HG03196 (cell line): ENCODE data around the gene ZCCHC24.

ENCODE experiments used
- ATAC-seq: cut with Tn5 transposase; IDR thresholded peaks from one replicate; pipeline ENCODE4 v1.9.1; 2021; ENCODE audit not compliant: unreplicated experiment

Gene ZCCHC24

GRCh38 chr10:79400146-79401004 lies 45.0 kb downstream of the ZCCHC24 start:
- ATAC-seq: peak; percentile 62

DNA sequence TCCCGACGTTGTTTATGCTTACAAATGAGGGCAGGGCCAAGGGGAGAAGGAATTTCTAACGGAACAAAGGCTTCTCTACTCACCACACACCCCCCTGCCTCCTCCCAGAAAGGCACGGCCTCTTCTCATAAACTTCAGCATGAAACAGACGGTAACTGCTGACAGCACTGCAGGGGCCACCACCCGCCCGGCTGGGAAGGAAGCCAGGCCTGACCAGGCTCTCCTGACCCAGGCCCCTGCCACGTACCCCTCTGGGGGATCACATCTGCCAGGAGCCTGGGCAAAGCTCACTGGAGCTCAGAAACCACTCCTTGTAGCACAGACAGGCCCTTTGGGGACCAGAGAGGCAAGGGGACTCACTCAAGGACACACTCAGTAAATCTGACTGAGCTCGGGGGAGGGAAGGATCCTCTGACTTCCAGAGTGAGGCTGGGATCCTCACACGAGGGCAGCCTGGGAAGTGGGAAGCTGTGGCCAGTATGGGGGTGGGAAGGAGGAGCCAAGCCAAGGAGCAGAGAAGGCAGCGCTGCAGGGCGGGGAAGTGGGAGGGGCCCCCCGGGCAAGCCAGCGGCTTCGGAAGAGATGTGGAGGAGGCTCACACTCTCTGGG lies 46.1 kb downstream of the ZCCHC24 start:
- ATAC-seq: no peak

- no peak for ATAC-seq
Measured at GRCh38 chr10:79398642-79399041, 46.8 kb downstream of the ZCCHC24 start.

GRCh38 chr10:79397575-79398303 lies 47.7 kb downstream of the ZCCHC24 start:
- no peak for ATAC-seq

GRCh38 chr10:79397051-79397450 lies 48.4 kb downstream of the ZCCHC24 start:
- ATAC-seq: no peak

- ATAC-seq: no peak
Measured at GRCh38 chr10:79396520-79396919, 48.9 kb downstream of the ZCCHC24 start.

DNA sequence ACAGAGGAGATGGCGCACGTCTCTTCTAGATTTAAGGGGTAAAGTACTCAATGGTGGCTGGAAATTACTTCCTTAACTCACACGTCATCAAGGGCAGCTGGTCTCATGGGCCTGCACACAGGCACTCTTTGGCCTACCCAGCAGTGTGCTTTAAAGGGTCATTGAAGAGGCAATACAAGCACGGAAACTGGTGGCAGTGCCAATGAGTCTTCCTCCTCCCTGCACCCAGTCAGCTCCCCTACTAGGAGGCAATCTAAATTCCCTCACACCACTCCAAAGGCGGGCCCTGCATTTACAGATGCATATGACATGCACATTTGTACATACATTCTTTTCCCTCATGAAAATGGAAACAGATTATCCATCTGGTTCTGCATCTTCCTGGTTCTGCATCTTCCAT lies 50.8 kb downstream of the ZCCHC24 start:
- no peak for ATAC-seq

DNA sequence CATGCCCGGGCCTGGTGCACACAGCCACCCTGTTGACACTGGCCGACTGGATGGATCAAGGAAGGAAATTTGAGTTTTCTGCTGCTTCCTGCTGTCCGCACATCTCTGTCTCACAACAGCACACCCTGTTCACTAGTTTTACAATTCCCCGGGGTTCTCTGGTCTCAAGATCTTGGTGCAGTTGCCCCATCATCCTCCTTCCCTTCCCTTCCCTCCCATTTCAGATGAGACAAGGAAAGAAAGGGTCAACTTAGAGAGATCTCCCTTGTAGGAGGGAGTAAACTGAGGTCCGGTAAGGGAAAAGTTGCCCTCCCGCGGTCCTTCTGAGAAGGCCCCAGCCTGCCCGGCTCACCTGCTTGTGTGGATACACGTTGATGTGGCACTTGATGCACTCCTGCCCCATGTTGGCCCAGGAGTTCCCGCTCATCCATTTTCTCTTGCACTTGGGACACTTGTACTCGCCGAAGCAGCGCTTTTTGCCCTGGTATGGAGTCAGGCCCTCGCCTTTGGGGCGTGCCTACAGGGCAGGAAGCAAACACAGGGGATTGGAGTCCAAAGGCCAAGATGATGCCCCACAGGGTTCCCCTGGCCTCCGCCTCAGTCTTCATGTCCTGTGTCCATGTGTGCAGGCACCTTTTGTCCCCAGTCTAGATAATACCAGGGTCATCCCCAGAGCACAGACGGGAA lies 51.4 kb downstream of the ZCCHC24 start:
- no peak for ATAC-seq

GRCh38 chr10:79393221-79393923 lies 52.1 kb downstream of the ZCCHC24 start:
- ATAC-seq: no peak

DNA sequence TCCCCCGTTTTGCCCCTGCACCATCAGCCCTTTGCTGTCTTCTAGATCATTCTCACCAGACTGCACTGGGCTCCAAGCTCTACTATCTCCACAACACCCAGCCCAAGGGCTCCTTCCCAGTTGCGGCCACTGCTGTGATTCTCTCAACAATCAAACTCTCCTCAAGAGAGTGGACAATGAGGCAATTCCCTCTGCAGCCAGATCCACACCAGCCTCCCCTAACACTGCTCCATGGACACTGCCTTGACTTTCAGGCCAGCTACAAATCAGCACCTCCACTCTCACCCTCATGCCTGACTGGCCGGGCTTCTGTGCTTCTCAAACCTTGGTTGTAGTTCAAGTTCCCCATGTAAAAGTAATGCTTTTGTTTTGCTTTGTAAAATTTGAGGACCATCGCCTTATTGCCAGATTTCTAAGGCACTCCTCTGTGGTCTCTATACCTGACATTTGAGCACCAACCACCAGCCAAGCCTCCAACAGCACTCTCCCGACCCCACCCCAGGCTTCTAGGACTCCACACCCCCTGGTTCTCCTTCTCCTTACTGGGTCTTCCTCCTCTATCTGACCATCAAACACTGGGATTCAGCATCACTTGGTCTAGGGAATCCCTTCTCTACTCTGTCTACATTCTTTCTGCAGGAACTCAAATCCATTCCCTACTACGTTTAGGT lies 52.8 kb downstream of the ZCCHC24 start:
- ATAC-seq: no peak

DNA sequence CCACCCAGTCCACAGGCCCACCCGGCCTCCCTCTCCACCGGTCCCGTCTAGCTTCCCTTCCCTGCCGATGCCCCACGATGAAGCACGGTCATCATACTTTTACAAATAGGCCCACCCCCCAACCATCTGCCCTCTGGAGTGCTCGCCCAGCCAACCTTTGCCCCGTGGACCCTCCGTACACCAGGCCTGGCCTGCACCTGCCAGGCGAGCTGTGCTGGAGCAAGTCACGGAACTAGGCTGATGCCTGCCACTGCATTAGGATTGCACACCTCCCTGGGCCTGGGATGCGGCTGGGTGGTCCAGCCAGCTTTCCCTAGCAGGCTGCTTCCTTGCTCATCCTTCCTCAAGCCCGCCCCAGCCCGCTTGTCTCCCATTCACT lies 53.4 kb downstream of the ZCCHC24 start:
- ATAC-seq: no peak

GRCh38 chr10:79391231-79392019 lies 54.0 kb downstream of the ZCCHC24 start:
- no peak for ATAC-seq

- no peak for ATAC-seq
Measured at GRCh38 chr10:79390551-79391229, 54.7 kb downstream of the ZCCHC24 start.

DNA sequence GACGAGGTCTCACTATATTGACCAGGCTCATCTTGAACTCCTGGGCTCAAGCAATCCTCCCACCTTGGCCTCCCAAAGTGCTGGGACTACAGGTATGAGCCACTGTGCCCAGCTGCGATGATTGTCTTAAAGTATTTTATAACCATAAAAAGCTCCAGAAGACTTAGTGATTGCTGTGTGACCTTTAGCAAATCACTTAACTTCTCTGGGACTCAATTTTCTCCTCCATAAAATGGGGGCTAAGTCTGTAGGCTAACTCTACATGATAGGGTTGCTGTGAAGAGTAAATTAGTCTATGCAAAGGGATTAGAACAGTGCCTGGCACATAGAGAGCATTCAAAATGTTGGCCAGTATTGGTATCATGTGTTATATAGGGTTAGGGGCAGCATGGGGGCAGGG lies 55.4 kb downstream of the ZCCHC24 start:
- ATAC-seq: no peak

DNA sequence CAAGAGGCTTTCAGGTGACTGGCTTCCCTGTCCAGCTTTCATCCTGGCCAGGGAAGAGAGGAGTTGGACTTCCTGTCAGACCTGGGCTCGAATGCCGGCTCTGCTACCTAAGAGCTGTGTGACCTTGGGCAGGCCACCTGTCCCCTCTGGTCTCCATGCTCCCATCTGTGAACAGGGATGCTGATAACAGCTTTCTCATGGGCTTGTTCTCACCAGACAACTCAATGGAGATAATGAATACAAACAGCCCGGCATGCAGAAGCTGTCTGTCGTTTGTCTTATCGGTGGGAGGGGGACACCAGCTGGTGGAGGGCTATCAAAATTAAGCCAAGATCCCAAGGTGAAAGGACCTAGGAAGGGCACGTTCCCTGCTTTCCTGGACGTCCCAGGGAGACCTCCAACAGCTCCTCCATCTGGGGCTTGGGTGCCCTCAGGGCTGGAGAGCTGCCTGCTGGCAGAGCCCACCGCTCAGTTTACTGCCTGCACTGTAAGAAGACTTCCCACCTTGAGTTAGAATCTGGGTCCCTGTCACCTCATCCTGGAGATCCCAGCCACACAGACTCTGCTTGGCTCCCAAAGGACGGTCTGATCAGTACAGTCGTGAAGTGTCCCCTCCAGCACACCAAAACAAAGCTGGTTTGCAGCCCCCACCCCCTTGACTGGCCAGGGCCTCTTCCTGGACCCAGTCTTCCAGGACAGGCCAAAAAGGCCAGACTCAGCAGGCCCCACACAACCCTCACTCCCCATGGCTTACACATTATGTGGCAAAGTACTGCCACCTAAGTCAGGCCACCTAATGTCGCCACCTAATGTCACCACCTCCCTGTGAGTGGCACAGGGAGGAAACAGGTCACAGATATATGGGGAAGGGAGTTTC lies 57.2 kb downstream of the ZCCHC24 start:
- no peak for ATAC-seq

DNA sequence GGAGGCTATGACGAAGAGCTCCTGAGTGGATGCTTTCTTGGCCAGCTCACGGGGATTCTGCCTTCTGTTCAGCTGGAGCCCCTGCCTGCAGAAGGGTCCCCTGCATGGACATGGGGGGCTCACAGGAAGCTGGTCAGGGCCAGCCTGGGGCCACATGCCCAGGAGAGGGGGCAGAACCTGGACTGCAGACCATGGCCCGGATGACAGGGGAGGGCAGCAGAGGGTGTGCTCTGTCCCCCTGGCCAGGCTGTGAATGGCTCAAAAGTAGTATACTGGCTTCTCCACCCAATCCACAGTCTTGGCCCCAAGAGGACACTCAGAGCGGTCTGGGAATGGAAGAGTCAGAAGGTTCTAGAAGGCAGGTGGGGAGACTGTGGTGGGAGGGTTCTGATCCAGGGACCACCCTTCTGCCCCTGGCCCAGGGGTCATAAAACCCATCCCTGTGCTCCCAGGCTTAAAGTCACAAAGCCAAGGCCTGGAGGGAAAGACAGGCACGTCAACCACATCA lies 57.9 kb downstream of the ZCCHC24 start:
- no peak for ATAC-seq

- ATAC-seq: no peak
Measured at GRCh38 chr10:79386637-79387465, 58.6 kb downstream of the ZCCHC24 start.
